ENCODE data around the gene TGFBR3.

DNA sequence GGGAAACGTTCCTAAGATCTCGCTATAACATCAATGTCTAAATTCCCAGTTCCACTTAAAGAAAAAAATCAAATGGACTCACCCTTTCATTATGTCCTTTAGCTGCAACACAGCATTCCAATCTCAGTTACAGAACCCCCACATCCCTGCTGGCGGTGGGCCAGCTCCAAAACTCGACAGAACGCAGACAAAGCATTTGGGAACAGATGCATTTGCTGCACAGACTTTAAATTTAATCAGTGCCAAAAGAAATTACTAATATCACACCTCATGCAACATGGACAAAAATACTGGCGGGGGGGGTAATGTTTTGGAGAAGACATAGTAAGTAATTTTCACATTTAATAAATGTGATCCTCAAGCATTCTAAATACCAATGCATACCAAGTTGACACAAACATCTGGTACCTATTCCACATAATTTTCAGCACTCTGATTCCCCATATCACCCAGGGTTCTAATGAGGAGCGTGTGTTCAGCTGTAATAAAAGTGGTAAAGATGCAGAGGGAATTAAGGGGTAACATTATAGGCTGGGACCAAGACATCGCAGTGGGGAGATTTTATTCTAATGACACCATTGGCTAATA is 79.7 kb downstream of the TGFBR3 start:
- TF ChIP-seq, protein P1, sequence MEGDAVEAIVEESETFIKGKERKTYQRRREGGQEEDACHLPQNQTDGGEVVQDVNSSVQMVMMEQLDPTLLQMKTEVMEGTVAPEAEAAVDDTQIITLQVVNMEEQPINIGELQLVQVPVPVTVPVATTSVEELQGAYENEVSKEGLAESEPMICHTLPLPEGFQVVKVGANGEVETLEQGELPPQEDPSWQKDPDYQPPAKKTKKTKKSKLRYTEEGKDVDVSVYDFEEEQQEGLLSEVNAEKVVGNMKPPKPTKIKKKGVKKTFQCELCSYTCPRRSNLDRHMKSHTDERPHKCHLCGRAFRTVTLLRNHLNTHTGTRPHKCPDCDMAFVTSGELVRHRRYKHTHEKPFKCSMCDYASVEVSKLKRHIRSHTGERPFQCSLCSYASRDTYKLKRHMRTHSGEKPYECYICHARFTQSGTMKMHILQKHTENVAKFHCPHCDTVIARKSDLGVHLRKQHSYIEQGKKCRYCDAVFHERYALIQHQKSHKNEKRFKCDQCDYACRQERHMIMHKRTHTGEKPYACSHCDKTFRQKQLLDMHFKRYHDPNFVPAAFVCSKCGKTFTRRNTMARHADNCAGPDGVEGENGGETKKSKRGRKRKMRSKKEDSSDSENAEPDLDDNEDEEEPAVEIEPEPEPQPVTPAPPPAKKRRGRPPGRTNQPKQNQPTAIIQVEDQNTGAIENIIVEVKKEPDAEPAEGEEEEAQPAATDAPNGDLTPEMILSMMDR (conservative IDR thresholded peaks at IDR 0.05 in 1 of 2, IDR thresholded peaks at IDR 0.05 in 1 of 2; ENCODE audit: extremely low read depth in 1 of 2, insufficient read depth in 1 of 2, low read depth in 1 of 2, low read length in 2 of 2) = no peak
- no peak for TF ChIP-seq EZH2 (IDR thresholded peaks at IDR 0.05; ENCODE audit: borderline replicate concordance, low read length)

All from mammary epithelial cell (primary cell).